Fibroblast of lung (primary cell): Measurements from ENCODE around the gene RPGR. TPM values are rescaled to one million over a fixed set of nuclear protein-coding genes. Genes with fewer than 3 reads are reported as not detected.

Experiments
- DNase-seq, 2 donors: peaks; one replicate each; pipeline versions ENCODE4 v3.0.0 to v3.0.0-alpha.2; 2010; ENCODE audit warnings: low read depth in 2 of 2
- H2AFZ ChIP-seq: 2 replicates; pipeline ENCODE4 v1.5.1; 2012; ENCODE audit warnings: low read length, control low read depth, inconsistent platforms
- H3K27ac ChIP-seq: 2 replicates; pipeline ENCODE4 v1.5.1; 2011; ENCODE audit warnings: low read length, control low read depth; ENCODE audit not compliant: insufficient read depth
- H3K27me3 ChIP-seq: 2 replicates; pipeline ENCODE4 v1.5.1; 2011; ENCODE audit warnings: mild to moderate bottlenecking, low read length; ENCODE audit not compliant: control insufficient read depth, insufficient read depth
- H3K36me3 ChIP-seq: 2 replicates; pipeline ENCODE4 v1.5.1; 2011; ENCODE audit warnings: low read length; ENCODE audit not compliant: control insufficient read depth, insufficient read depth
- H3K4me1 ChIP-seq: 2 replicates; pipeline ENCODE4 v1.5.1; 2011; ENCODE audit warnings: low read length; ENCODE audit not compliant: control insufficient read depth, insufficient read depth; ENCODE audit errors: extremely low read depth
- H3K4me2 ChIP-seq: 2 replicates; pipeline ENCODE4 v1.5.1; 2011; ENCODE audit warnings: low read length, control low read depth; ENCODE audit not compliant: insufficient read depth; ENCODE audit errors: extremely low read depth
- H3K4me3 ChIP-seq, 4 experiments: fragments of 200-600 bp in 1 of 4; sonication (generic) in 1 of 4; replicated peaks in 1 of 4; 2 replicates each; pipeline ENCODE4 v1.5.1; 2011 to 2016; ENCODE audit warnings: low read length in 4 of 4, low read depth in 3 of 4, mild to moderate bottlenecking in 3 of 4, control low read depth in 2 of 4, inconsistent platforms in 1 of 4, mixed read lengths in 1 of 4; ENCODE audit not compliant: insufficient read depth in 1 of 4; ENCODE audit errors: control extremely low read depth in 1 of 4
- H3K79me2 ChIP-seq: 2 replicates; pipeline ENCODE4 v1.5.1; 2012; ENCODE audit warnings: mild to moderate bottlenecking, low read length, inconsistent platforms; ENCODE audit not compliant: control insufficient read depth, insufficient read depth
- H3K9ac ChIP-seq: 2 replicates; pipeline ENCODE4 v1.5.1; 2011; ENCODE audit warnings: mild to moderate bottlenecking, low read length, control low read depth; ENCODE audit not compliant: insufficient read depth
- H3K9me3 ChIP-seq: 2 replicates; pipeline ENCODE4 v1.5.1; 2012; ENCODE audit warnings: low read depth, low read length; ENCODE audit not compliant: control insufficient read depth, insufficient read depth
- H4K20me1 ChIP-seq: 2 replicates; pipeline ENCODE4 v1.5.1; 2011; ENCODE audit warnings: low read length; ENCODE audit not compliant: control insufficient read depth, insufficient read depth; ENCODE audit errors: extremely low read depth
- CTCF ChIP-seq, 2 donors: IDR thresholded peaks in 1 of 2; conservative IDR thresholded peaks in 1 of 2; 1 replicate in 1 of 2; 2 replicates in 1 of 2; pipeline ENCODE4 v1.5.1; 2011 to 2012; ENCODE audit warnings: low read length in 2 of 2, control low read depth in 1 of 2, inconsistent platforms in 1 of 2, low read depth in 1 of 2, mild to moderate bottlenecking in 1 of 2
- EZH2 ChIP-seq: IDR thresholded peaks from 2 replicates; pipeline ENCODE4 v1.5.1; 2012; ENCODE audit warnings: low read length, control low read depth, mild to moderate bottlenecking; ENCODE audit errors: missing control alignments
- polyA plus RNA-seq, 2 donors: library from polyadenylated mRNA; depleted of rRNA in 1 of 2; stranded (reverse) in 1 of 2; unstranded in 1 of 2; fragments of >200 nt; gene quantifications; 2 replicates each; pipeline ENCODE4 v1.2.1, GENCODE V29; 2011 to 2012; ENCODE audit warnings: missing spikeins in 1 of 2
- total RNA-seq: library from RNA; depleted of rRNA; stranded (reverse); fragments of >200 nt; gene quantifications from 2 replicates; pipeline ENCODE4 v1.2.1, GENCODE V29; 2014

RPGR gene
- total and polyA plus RNA-seq, 2 donors (not counting 1 experiment from before 2014, with no cell fraction given): 1.9 to 5.3 TPM

- no peak overlapping the region for H2AFZ ChIP-seq
- H3K4me2 ChIP-seq: no peak overlapping the region
- no peaks in the 10 kb centered on the region for H3K27me3 ChIP-seq
- no peaks in the 10 kb centered on the region for H3K36me3 ChIP-seq
- H3K9me3 ChIP-seq: no peaks in the 10 kb centered on the region
- H3K27ac ChIP-seq: no peak overlapping the region
- no peak overlapping the region for H3K9ac ChIP-seq
- no peaks in the 10 kb centered on the region for H3K79me2 ChIP-seq
- no peaks in the 10 kb centered on the region for H3K4me1 ChIP-seq
- H4K20me1 ChIP-seq: no peaks in the 10 kb centered on the region
- no peak for TF ChIP-seq EZH2
- no peak for TF ChIP-seq CTCF (conservative IDR thresholded peaks at IDR 0.05 in 1 of 2, IDR thresholded peaks at IDR 0.05 in 1 of 2; ENCODE audit: low read depth in 1 of 2, low read length in 2 of 2)
- no peak overlapping the region for H3K4me3 ChIP-seq
- DNase-seq: no peak
These were observed 30.7 kb upstream of the RPGR start for GRCh38 chrX:38357747-38358673.

GRCh38 chrX:38356401-38356800, 29.1 kb upstream of the RPGR start:
- no peaks in the 10 kb centered on the region for H3K9me3 ChIP-seq
- no peaks in the 10 kb centered on the region for H4K20me1 ChIP-seq
- H3K79me2 ChIP-seq: no peaks in the 10 kb centered on the region
- H3K4me3 ChIP-seq: no peak overlapping the region
- no peak for TF ChIP-seq CTCF (conservative IDR thresholded peaks at IDR 0.05 in 1 of 2, IDR thresholded peaks at IDR 0.05 in 1 of 2; ENCODE audit: low read depth in 1 of 2, low read length in 2 of 2)
- H3K27me3 ChIP-seq: no peaks in the 10 kb centered on the region
- H3K4me1 ChIP-seq: no peaks in the 10 kb centered on the region
- DNase-seq: no peak
- H3K36me3 ChIP-seq: no peaks in the 10 kb centered on the region
- H3K9ac ChIP-seq: no peak overlapping the region
- H3K27ac ChIP-seq: no peak overlapping the region
- H3K4me2 ChIP-seq: no peak overlapping the region
- H2AFZ ChIP-seq: no peak overlapping the region

- no peaks in the 10 kb centered on the region for H3K4me1 ChIP-seq
- no peaks in the 10 kb centered on the region for H4K20me1 ChIP-seq
- H3K36me3 ChIP-seq: no peaks in the 10 kb centered on the region
- no peaks in the 10 kb centered on the region for H3K79me2 ChIP-seq
- no peak within 1 kb of the TSS for H3K27ac ChIP-seq
- DNase-seq: no peak
- H3K9ac ChIP-seq: no peak within 1 kb of the TSS
- H2AFZ ChIP-seq: no peak within 1 kb of the TSS
- TF ChIP-seq EZH2 (no peak), CTCF (conservative IDR thresholded peaks at IDR 0.05 in 1 of 2, IDR thresholded peaks at IDR 0.05 in 1 of 2; ENCODE audit: low read depth in 1 of 2, low read length in 2 of 2) (no peak)
- no peaks in the 10 kb centered on the region for H3K9me3 ChIP-seq
- H3K4me2 ChIP-seq: no peak within 1 kb of the TSS
- H3K27me3 ChIP-seq: no peaks in the 10 kb centered on the region
- no peak within 1 kb of the TSS for H3K4me3 ChIP-seq
These were observed 25.1 kb upstream of the RPGR start, which contains the start of gene OTC for GRCh38 chrX:38352362-38352761. TSS of gene OTC (plus strand) at chrX:38352604. CDS start at chrX:38352697, 93 bp downstream.
